Loucy (cell line): ENCODE results near the gene DNM3.

ENCODE experiments used
- H2AFZ ChIP-seq: fragments of 200-600 bp; sonication (generic); 2 replicates; pipeline ENCODE4 v1.6.0; 2016; ENCODE audit warnings: antibody characterized with exemption, mild to moderate bottlenecking, low read length, moderate library complexity
- H3F3A ChIP-seq: fragments of 200-600 bp; 2 replicates; pipeline ENCODE4 v1.6.0; 2016; ENCODE audit warnings: antibody characterized with exemption, low read depth, mild to moderate bottlenecking
- H3K27me3 ChIP-seq: fragments of 200-600 bp; sonication (generic); 2 replicates; pipeline ENCODE4 v1.6.1; 2014; ENCODE audit warnings: low read length, mild to moderate bottlenecking; ENCODE audit not compliant: insufficient read depth, poor library complexity, severe bottlenecking
- H3K36me3 ChIP-seq: fragments of 200-600 bp; sonication (generic); 2 replicates; pipeline ENCODE4 v1.6.1; 2016; ENCODE audit warnings: low read length; ENCODE audit not compliant: insufficient read depth
- H3K4me1 ChIP-seq: fragments of 200-600 bp; sonication (generic); 2 replicates; pipeline ENCODE4 v1.5.1; 2014; ENCODE audit warnings: low read length, mild to moderate bottlenecking; ENCODE audit not compliant: insufficient read depth, poor library complexity, severe bottlenecking
- H3K4me2 ChIP-seq: fragments of 200-600 bp; sonication (generic); 2 replicates; pipeline ENCODE4 v1.6.0; 2014; ENCODE audit warnings: antibody characterized with exemption, low read length, low read depth, mild to moderate bottlenecking; ENCODE audit not compliant: poor library complexity, severe bottlenecking
- H3K4me3 ChIP-seq: fragments of 200-600 bp; sonication (generic); 2 replicates; pipeline ENCODE4 v1.5.1; 2014; ENCODE audit warnings: low read length, mild to moderate bottlenecking, mixed read lengths; ENCODE audit not compliant: poor library complexity, severe bottlenecking
- H3K79me2 ChIP-seq: fragments of 200-600 bp; sonication (generic); 2 replicates; pipeline ENCODE4 v1.6.1; 2014; ENCODE audit warnings: low read length; ENCODE audit not compliant: insufficient read depth
- H3K9ac ChIP-seq: fragments of 200-600 bp; sonication (generic); 2 replicates; pipeline ENCODE4 v1.6.0; 2014; ENCODE audit warnings: mild to moderate bottlenecking, low read depth, low read length, moderate library complexity; ENCODE audit not compliant: poor library complexity, severe bottlenecking
- H3K9me2 ChIP-seq: fragments of 200-600 bp; sonication (generic); replicated peaks from 2 replicates; pipeline ENCODE4 v1.6.1; 2016; ENCODE audit warnings: low read depth, low read length, mixed read lengths
- H3K9me3 ChIP-seq: fragments of 200-600 bp; sonication (generic); 2 replicates; pipeline ENCODE4 v1.6.1; 2014; ENCODE audit warnings: mild to moderate bottlenecking, antibody characterized with exemption, low read length, low read depth; ENCODE audit not compliant: insufficient read depth
- H4K20me1 ChIP-seq: fragments of 200-600 bp; sonication (generic); 2 replicates; pipeline ENCODE4 v1.6.0; 2014; ENCODE audit warnings: antibody characterized with exemption, low read length, mild to moderate bottlenecking; ENCODE audit not compliant: insufficient read depth, poor library complexity, severe bottlenecking
- EZH2phosphoT487 ChIP-seq: fragments of 200-600 bp; IDR thresholded peaks from 2 replicates; pipeline ENCODE4 v1.6.1; 2018; ENCODE audit warnings: antibody characterized with exemption, mild to moderate bottlenecking, moderate library complexity, borderline replicate concordance
- TF ChIP-seq, protein P1 (sequence below): fragments of 200-600 bp; sonication (generic); conservative IDR thresholded peaks from 2 replicates; pipeline ENCODE4 v1.5.1; 2014; ENCODE audit warnings: mild to moderate bottlenecking, antibody characterized with exemption, low read length

The DNM3 gene

DNA sequence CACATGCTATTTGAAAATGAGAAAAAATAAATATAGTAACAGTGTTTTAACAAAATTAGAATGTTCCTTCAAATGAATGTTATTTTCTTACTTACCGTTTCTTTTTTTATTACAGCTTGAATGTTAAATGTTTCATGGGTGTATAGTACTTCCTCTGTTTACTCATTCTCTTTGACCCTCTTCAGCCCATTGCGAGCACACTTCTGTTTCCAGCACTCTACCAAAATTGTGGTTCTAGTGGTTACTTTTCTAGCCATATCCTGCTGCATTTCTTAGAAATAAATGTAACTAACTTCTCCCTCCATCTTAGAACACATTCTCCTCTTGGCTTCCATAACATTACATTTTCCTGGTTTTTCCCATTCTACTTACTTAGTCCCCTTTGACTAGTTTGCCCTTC, 389.2 kb downstream of the DNM3 start:
- no peaks in the 10 kb centered on the region for H4K20me1 ChIP-seq
- no peak overlapping the region for H2AFZ ChIP-seq
- no peaks in the 10 kb centered on the region for H3K4me1 ChIP-seq
- H3K36me3 ChIP-seq = no peaks in the 10 kb centered on the region
- no peaks in the 10 kb centered on the region for H3K9me3 ChIP-seq
- H3F3A ChIP-seq = no peaks in the 10 kb centered on the region
- H3K27me3 ChIP-seq = no peaks in the 10 kb centered on the region
- no peaks in the 10 kb centered on the region for H3K9me2 ChIP-seq
- TF ChIP-seq, protein P1, sequence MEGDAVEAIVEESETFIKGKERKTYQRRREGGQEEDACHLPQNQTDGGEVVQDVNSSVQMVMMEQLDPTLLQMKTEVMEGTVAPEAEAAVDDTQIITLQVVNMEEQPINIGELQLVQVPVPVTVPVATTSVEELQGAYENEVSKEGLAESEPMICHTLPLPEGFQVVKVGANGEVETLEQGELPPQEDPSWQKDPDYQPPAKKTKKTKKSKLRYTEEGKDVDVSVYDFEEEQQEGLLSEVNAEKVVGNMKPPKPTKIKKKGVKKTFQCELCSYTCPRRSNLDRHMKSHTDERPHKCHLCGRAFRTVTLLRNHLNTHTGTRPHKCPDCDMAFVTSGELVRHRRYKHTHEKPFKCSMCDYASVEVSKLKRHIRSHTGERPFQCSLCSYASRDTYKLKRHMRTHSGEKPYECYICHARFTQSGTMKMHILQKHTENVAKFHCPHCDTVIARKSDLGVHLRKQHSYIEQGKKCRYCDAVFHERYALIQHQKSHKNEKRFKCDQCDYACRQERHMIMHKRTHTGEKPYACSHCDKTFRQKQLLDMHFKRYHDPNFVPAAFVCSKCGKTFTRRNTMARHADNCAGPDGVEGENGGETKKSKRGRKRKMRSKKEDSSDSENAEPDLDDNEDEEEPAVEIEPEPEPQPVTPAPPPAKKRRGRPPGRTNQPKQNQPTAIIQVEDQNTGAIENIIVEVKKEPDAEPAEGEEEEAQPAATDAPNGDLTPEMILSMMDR = no peak
- TF ChIP-seq EZH2phosphoT487 = no peak
- no peaks in the 10 kb centered on the region for H3K79me2 ChIP-seq
- no peak overlapping the region for H3K9ac ChIP-seq
- no peak overlapping the region for H3K4me3 ChIP-seq
- no peak overlapping the region for H3K4me2 ChIP-seq

DNA sequence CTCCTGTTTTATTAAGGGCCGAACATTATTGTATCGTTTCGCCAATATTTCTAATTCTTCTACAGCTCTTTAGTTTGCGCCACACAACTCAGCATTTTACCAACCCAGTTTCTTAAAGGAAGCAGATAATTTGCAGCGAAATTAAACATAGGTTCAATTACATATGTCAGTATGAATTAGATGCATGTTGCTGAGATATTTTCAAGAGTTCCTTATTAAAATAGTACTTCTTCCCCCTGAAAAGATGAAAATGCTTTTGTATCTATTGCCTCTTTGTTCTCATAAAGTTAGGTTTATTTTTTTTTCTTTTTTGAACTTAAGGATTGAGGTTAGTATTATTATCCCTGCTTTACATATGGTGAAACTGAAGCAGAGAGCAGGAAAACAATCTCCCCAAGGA, 395.7 kb downstream of the DNM3 start:
- Histone ChIP-seq H3K79me2 (no peaks in the 10 kb centered on the region), H3K9ac (no peak overlapping the region), H3K36me3 (no peaks in the 10 kb centered on the region), H3K4me3 (no peak overlapping the region), H3K4me2 (no peak overlapping the region), H3F3A (no peaks in the 10 kb centered on the region), H4K20me1 (no peaks in the 10 kb centered on the region), H3K9me3 (no peaks in the 10 kb centered on the region), H3K4me1 (no peaks in the 10 kb centered on the region), H3K9me2 (no peaks in the 10 kb centered on the region), H2AFZ (no peak overlapping the region), H3K27me3 (no peaks in the 10 kb centered on the region)
- TF ChIP-seq, protein P1 = no peak
- no peak for TF ChIP-seq EZH2phosphoT487

DNA sequence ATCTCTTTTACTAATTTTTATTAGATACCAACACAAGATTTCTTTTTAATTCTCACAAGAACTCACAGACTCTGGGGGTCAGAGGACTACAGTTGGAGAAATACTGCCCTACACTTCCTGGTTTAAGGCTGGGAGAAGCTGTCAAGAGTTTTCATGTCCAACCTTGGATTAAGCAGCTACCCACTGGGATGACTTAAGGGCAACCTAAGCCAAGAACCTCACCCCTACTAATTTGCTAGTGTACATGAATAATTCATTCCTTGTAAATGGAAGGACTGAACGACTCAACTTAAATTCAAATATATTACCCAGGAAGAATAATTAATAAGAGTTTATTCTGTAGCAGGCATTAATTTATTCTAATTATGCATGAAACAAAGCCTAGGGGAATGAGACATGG, 396.9 kb downstream of the DNM3 start:
- no peaks in the 10 kb centered on the region for H3K36me3 ChIP-seq
- H4K20me1 ChIP-seq = no peaks in the 10 kb centered on the region
- no peaks in the 10 kb centered on the region for H3K79me2 ChIP-seq

More for the DNA sequence above, 396.9 kb downstream of the DNM3 start:
- no peak overlapping the region for H3K4me2 ChIP-seq
- no peak overlapping the region for H3K4me3 ChIP-seq
- no peak overlapping the region for H2AFZ ChIP-seq
- no peaks in the 10 kb centered on the region for H3K9me3 ChIP-seq
- H3K4me1 ChIP-seq = no peaks in the 10 kb centered on the region
- TF ChIP-seq, protein P1 = no peak
- TF ChIP-seq EZH2phosphoT487 = no peak
- H3K9me2 ChIP-seq = no peaks in the 10 kb centered on the region
- no peaks in the 10 kb centered on the region for H3F3A ChIP-seq
- no peaks in the 10 kb centered on the region for H3K27me3 ChIP-seq
- no peak overlapping the region for H3K9ac ChIP-seq
